ENCODE measurements around the gene CDC42BPB.

DNA sequence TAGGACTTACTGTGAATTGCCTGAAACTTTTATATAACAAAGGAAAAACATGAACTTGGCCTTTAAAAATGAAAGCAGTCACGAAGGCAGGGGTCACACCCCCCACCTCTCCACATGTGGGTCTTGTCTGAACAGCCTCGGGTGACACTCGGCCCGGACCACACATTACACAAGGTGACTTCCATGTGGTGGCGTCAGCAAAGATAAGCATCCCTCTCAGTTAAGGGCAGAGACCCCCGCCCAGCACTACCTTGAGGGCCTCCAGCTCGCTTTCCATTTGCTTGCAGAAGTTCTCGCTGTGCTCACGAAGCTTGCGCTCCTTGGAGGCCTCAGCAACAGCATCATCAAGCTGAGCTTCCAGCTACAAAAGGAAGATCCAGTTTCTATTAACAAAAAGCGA lies 87.4 kb downstream of the CDC42BPB start:
- TF ChIP-seq RFX5 (IDR thresholded peaks at IDR 0.05; ENCODE audit: low read length), result no peak
- TF ChIP-seq, protein P1, sequence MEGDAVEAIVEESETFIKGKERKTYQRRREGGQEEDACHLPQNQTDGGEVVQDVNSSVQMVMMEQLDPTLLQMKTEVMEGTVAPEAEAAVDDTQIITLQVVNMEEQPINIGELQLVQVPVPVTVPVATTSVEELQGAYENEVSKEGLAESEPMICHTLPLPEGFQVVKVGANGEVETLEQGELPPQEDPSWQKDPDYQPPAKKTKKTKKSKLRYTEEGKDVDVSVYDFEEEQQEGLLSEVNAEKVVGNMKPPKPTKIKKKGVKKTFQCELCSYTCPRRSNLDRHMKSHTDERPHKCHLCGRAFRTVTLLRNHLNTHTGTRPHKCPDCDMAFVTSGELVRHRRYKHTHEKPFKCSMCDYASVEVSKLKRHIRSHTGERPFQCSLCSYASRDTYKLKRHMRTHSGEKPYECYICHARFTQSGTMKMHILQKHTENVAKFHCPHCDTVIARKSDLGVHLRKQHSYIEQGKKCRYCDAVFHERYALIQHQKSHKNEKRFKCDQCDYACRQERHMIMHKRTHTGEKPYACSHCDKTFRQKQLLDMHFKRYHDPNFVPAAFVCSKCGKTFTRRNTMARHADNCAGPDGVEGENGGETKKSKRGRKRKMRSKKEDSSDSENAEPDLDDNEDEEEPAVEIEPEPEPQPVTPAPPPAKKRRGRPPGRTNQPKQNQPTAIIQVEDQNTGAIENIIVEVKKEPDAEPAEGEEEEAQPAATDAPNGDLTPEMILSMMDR (IDR thresholded peaks at IDR 0.05), result no peak
- TF ChIP-seq EP300 (IDR thresholded peaks at IDR 0.05; ENCODE audit: borderline replicate concordance in 1 of 2, low read depth in 1 of 2, low read length in 1 of 2), result no peak
- TF ChIP-seq, protein P2, sequence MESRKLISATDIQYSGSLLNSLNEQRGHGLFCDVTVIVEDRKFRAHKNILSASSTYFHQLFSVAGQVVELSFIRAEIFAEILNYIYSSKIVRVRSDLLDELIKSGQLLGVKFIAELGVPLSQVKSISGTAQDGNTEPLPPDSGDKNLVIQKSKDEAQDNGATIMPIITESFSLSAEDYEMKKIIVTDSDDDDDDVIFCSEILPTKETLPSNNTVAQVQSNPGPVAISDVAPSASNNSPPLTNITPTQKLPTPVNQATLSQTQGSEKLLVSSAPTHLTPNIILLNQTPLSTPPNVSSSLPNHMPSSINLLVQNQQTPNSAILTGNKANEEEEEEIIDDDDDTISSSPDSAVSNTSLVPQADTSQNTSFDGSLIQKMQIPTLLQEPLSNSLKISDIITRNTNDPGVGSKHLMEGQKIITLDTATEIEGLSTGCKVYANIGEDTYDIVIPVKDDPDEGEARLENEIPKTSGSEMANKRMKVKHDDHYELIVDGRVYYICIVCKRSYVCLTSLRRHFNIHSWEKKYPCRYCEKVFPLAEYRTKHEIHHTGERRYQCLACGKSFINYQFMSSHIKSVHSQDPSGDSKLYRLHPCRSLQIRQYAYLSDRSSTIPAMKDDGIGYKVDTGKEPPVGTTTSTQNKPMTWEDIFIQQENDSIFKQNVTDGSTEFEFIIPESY (IDR thresholded peaks at IDR 0.05; ENCODE audit: borderline replicate concordance, low read depth), result no peak
- no peak for TF ChIP-seq TAF1 (IDR thresholded peaks at IDR 0.05; ENCODE audit: borderline replicate concordance, low read depth, low read length)
- no peak for TF ChIP-seq POLR2AphosphoS5 (IDR thresholded peaks at IDR 0.05; ENCODE audit: low read depth, low read length)
- TF ChIP-seq FOXJ3 (CRISPR knock-in tag; IDR thresholded peaks at IDR 0.05), result no peak
- TF ChIP-seq CHD2 (IDR thresholded peaks at IDR 0.05; ENCODE audit: low read length, partially characterized antibody), result no peak
- no peak for TF ChIP-seq ELF1 (IDR thresholded peaks at IDR 0.05)
- TF ChIP-seq SMC3 (IDR thresholded peaks at IDR 0.05; ENCODE audit: low read depth, low read length), result no peak
- TF ChIP-seq MEF2A (IDR thresholded peaks at IDR 0.05; ENCODE audit: borderline replicate concordance, low read depth), result no peak
- TF ChIP-seq FOXM1 (IDR thresholded peaks at IDR 0.05; ENCODE audit: low read depth), result no peak
